HG02840 (cell line): ENCODE data around the gene IL23R.
"Not testable (repeated sequence)": the region's sequence is repeated elsewhere in the genome, so short reads cannot be mapped to it uniquely, and the experiment has no call there.

Source experiments
- ATAC-seq: cut with Tn5 transposase; IDR thresholded peaks from one replicate; pipeline ENCODE4 v1.9.1; 2021; ENCODE audit warnings: mild to moderate bottlenecking, moderate library complexity, moderate number of reproducible peaks; ENCODE audit not compliant: unreplicated experiment, low FRiP score

Gene IL23R, protein sequence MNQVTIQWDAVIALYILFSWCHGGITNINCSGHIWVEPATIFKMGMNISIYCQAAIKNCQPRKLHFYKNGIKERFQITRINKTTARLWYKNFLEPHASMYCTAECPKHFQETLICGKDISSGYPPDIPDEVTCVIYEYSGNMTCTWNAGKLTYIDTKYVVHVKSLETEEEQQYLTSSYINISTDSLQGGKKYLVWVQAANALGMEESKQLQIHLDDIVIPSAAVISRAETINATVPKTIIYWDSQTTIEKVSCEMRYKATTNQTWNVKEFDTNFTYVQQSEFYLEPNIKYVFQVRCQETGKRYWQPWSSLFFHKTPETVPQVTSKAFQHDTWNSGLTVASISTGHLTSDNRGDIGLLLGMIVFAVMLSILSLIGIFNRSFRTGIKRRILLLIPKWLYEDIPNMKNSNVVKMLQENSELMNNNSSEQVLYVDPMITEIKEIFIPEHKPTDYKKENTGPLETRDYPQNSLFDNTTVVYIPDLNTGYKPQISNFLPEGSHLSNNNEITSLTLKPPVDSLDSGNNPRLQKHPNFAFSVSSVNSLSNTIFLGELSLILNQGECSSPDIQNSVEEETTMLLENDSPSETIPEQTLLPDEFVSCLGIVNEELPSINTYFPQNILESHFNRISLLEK

DNA sequence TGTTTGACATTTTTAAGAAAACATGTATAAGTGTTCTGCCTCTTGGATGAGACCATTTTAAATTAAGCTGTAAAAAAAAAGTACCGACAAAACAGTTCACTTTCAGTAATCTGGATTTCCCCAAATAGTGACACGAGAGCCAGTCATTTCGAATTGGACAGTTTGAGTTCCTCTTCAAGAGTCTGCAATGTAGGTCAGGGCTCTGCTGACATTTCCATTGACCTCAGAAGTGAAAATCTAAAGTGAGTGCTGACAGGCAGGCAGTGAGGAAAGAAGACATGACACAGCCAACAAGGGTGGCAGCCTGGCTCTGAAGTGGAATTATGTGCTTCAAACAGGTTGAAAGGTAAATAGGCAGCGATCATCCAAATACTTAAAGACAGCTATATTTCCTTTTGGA lies at the start of gene IL23R:
Gene IL23R (plus strand): TSS at position 259 of the 400 bp plus-strand sequence. CDS start 1,667 bp downstream, outside the sequence.
- peak; percentile 67 for ATAC-seq

DNA sequence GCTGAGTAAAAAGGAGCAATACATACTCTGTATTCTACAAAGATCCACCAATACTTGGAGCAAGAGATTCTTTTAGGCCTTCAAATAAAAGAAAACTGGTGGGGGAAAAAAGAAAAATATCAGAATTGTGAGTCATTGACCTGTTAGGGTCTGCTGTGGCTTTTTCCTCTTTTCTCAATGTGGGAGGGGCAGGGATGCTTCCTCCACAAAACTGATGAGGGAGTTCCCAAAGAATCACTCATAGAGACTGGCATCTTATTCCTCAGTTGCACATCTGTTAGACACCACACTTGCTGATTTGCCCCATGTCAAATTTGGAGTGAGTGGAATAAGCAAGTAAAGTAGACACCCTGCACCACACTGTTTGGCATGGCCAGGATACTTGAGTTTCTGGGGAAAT lies 48.1 kb upstream of the IL23R start:
- ATAC-seq, result no peak

DNA sequence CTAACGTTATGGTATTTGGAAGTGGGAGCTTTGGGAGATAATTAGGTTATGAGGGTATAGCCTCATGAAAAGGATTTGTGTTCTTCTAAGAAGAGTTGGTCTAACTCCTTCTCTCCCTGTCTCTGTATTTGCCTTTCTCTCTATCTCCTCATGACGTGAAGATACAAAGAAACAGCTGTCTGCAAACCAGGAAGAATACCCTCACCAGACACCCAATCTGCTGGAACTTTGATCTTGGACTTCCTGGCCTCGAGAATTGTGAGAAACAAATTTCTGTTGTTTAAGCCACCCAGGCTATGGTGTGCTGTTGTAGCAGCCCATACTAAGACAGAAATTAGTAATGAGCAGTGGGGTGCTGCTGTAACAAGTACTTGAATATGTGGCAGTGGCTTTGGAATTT lies 47.6 kb upstream of the IL23R start:
- ATAC-seq, result no peak

DNA sequence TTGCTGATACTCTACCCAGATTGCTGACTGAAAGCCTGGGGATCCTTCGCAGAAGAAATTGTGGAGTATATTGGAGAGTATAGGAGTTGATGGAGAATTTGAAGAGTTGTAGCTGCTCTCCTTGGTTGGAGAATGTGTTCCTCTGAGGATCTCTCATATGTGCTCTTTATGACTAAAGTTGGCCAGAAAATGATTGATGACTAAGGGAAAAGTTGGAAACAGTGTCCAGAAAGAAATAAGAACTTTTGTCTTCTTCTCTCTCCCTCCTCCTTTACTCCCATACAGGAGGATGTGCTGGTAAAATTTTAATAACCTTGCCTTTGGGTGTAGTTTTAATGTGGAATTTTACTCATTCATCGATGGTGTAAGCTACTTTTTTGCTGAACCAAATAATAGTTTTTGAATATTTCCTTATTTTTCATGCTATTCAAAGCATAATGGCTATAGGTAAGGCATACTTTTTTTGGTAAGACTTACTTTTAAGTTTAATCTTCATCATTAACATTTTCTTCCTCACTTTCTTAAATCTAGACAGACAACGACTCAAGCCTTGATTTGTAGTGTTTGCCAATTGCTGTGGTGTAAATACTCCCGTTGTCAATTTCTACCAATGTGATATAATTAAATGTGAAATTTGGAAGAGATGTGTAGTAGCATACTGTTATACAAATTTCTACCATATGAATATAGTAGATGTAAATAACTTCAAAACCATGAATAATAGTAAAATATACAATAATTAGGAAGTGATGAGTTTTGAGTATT lies 45.2 kb upstream of the IL23R start:
- ATAC-seq, result no peak

DNA sequence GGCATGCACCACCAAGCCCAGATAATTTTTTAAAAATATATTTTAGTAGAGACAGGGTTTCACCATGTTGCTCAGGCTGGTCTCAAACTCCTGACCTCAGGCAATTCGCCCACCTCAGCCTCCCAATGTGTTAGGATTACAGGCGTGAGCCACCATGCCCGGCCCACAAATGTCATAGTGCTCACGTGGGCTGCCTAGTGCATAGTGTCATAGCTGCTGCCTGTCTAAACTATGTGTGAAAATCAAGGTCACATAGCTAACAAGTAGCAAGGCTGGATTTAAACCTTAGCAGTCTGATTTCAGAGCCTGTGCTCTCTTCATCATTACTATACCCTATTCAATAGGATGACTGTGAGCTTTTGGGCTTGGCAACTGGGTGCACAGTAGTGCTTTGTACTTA lies 41.8 kb upstream of the IL23R start:
- no peak for ATAC-seq

DNA sequence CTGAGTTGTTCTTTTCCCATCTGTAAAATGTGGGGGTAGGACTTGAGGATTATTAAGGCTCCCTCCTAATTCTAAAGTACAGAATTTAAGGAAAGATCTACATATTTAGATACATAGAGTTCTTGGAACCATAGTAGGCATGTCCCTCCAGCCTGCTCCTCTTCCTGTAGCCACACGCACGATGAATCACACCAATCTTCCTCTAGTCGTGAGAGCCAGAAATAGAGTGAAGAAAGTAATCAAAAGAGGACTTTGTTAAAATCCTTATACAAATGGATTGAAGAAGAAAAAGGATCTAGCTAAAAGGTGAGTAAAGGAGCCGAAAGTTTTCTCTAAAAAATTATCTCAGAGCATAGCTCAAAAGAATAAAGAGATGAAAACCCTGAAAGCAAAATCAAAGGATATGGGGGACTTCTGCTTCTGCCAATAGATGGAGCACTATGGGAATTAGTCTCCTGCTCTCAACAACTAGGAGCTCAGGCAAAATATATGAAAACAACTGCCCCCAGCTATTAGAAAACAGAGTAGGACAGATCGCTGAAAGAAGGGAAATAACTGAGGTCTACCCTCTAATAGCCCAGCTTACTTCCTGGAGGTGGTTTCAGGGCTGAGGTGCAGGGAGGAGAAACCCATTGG lies 40.0 kb upstream of the IL23R start:
- ATAC-seq, result no peak

DNA sequence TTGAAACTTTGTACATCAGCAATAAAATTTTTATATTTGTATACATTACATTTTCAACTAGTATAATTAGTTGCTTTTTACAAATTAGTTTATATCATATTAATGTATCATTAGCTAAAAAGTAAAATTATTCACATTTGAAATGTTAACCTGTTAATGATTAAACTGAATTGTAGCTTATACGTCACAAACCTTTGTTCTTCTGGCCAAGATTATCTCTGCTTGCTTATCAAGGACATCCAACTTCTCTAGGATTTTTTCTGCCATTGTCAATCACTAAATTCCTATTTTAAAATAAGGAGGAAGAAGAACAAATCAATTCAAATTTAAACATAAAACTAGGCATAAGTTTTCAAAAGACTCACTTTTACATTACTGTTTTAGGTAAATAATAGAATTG lies 39.3 kb upstream of the IL23R start:
- no peak for ATAC-seq

DNA sequence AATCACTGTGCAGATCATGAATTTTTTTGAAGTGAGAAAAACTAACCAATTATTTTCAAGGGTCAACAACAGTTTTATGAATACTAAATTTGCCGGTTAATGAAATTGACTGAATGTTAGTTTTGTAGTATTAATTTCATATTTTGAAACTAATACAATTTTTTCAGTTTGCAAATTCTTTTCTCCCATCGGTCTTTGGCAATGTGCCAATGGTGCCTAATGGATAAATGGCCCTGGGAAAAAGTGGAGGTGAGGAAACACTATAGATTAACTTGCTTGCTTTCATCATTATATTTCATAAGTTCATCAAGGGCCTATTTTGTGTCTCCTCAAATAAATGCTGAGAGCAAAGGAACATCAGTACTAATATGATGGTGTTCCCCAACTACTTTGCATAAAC lies 35.6 kb upstream of the IL23R start:
- no peak for ATAC-seq

DNA sequence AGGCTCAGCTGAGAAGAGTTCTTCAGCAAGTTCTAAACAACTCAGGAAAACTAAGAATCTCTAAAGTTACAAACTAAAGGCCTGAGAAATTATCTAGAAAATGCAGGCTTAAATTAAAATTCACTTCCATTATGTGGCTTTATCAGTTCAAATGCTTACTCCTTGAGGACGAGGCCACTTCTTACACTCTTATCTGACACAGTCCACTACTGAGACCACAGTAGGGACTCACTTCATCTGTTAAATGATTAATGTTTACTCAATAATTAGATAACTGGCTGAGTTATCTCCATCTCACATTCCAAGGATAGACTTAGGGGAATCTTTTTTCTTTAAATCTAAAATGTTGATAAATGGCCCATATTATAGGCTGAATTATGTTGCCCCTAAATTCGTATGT lies 33.1 kb upstream of the IL23R start:
- no peak for ATAC-seq

DNA sequence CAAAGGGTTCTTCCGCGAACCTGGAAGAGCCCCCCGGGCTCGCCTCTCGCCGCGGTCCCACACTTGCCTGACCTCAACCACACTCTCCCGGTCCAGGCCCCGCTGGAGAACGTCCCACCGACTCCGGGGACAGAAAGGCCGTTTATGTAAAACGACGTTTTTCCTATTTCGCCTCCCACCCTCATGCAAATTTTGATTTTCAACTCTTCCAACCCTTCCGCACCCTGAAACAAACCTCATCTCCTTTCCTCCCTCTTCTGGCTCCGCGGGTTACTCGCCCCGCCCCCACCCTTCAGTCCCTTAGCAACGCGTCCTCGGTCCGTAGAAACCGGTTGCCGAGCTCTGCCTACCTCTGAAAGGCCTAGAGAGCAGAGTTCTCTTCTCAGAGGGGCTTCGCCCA lies 31.6 kb upstream of the IL23R start, which contains the start of gene C1orf141:
Gene C1orf141 (minus strand): TSS at position 276 of the 400 bp plus-strand sequence. CDS start 7,730 bp downstream, outside the sequence.
- no peak for ATAC-seq

DNA sequence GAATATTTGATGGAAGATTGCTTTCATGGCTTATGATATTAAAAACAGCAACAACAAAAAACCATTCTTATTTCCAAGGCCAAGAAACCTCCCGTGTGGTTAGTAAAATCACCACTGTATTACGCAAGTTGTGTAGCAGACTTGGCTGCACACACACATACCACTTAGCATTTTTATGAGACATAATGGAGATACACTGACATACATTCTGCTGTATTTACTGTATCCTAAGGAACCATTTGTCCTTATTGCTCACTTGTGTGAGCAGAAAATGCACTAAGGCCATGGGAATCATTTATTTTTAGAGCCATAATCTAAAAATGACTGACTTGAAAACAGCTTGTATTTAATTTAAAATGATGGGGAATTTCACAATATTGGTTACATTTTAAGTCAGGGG lies 30.9 kb upstream of the IL23R start:
- no peak for ATAC-seq

DNA sequence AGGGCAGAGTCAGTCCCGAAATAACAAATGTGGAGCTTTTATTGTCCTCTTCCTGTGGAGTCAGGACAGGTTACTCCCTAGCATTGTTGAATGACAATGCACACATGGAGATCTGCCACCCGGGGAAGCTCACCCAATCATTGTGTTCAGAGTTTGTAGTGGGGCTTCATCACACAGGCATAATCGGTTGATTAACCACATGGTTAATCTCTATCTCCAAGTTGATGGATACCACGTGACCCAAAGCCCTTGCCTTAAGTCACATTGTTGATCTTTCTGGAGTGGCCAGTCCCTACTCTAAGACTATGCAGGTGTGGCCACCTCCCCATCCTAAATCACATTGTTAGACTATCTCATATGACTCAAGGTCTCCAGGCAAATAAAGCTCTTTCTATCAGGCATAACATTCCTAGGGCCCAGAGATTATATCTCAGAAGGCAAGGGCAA lies 28.9 kb upstream of the IL23R start:
- ATAC-seq, result no peak

DNA sequence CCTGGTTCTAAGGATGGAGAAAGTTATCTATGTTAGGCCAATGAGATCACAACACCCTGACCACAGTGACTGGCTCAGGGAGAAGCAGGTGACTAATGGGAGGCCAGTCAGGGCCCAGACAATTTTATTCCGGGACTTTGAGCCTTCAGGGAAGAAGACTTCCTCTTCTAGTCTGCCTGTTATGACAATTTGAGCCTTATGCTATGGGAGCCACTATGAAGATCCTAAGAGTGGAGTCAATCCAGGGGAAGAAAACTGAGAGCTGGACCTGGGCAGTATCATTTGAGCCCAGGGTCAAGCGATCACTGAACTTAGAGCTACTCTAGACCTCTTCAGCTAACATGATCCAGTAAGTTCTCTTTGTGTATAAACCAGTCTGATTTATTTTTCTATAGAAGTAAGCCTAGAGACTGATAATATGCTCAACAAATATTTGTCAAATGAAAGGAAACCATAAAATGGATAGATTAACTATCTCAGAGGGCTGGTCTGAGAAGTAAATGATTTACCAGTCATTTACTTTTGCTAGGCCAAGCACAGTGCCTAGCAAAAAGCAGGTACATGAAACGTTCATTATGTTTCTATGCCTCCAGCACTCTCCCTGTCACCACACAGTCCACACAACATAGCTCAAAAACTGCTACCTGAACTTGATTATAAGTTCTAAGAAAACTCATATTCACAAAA lies 27.3 kb upstream of the IL23R start:
- no peak for ATAC-seq

DNA sequence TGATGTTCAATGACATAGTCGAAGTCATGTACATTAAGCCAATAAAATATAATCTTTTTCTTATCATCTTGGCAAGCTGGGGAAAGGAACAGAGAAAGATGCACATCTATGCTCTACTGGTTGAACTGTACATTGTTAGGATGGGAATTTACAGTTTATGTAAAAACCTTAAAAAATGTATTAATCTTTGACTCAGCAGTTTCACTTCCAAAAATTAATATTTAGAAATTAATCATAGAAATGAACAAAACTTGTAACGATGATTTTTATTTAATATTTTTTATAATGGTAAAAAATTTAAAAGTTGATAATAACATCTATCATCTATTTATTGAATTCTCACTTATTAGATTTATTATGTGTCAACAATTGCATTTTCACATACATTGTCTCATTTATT lies 25.8 kb upstream of the IL23R start:
- ATAC-seq, result no peak

DNA sequence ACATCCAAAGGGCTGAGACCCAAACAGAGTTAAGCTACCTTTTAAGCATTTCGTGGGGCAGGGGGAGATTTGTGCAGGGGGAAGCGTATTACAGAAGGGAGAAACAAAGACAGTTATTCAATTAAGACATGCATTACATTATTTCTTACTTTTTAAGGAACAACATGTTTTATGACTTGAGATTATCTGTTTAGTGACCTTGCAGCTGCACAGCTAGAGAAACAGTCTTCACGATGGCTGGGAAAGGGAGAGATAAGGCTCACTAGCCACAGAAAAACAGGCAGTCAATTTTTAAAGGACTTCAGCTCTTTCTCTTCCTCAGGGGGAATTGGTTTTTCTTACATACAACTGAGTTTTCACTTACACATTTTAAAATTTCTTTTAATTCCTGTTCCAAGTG lies 24.4 kb upstream of the IL23R start:
- ATAC-seq, result not testable (repeated sequence)

DNA sequence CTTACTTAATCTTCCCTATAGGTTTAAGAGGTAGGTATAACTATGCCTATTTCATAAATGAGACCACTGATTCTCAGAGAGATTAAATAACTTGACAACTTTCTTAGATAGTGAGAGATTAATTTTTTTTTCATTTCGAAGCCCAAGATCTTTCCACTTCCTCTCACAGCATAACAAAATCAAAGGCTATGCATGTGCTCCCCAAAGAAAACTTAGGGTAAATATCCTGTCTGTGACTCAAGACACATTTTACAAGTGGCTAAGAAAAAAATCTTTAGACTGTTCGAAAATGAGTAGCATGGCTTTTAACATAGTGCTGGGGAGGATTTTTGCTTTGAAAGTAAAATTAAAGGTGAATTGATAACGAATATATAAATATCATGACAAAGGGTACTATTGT lies 23.3 kb upstream of the IL23R start:
- ATAC-seq, result no peak

DNA sequence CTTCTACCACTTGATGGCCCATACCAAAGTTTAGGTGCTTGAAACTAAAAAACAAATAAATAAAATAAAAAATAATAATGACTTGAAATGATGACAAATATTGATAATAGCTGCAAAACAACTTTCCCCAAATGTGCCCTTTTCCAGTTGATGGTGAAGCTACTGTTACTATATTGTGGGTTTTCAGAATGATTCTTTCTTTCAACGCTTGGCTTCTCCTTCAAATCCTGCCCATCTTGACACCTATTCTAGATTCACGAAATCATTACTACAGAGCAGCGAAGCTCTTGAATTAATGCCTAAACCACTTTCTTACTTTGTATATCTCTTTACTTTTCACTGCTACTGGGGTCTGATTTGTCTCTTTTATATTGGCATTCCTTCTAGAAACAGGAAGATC lies 22.3 kb upstream of the IL23R start:
- ATAC-seq, result no peak

DNA sequence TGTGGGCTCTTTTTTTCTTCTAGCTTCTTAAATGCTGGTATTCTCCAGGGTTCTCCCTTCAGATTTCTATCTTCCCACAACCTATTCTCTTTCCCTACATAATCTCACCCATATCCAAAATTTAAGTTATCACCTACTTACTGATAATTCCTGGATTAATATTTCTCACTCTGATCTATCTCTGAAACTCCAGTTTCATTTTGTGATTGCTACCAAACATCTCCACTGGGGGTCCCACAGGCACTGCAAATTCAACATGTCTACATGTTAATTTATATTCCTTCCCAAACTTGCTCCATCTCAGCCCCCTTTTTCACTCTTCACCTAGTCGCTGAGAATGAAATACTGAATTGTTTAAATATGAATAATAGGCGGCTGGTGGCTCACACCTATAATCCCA lies 21.6 kb upstream of the IL23R start:
- ATAC-seq, result no peak

DNA sequence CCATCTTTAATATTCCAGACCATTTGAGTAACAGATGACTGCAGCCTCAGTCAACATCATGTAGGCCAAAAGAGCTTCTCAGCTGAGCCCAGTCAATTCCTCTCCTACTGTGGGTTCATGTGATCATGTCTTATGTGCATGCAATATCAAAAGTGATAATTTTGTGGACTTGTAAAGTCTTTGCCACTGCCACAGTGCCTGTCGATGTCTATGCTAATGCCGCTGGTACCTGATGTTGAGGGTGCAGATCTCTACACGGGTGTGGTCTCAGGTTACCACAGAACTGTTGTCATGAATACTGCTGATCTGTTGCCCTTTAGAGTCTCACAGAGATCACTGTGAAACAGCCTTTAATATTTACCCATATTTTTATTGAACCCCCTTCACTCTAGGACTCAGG lies 20.2 kb upstream of the IL23R start:
- no peak for ATAC-seq

DNA sequence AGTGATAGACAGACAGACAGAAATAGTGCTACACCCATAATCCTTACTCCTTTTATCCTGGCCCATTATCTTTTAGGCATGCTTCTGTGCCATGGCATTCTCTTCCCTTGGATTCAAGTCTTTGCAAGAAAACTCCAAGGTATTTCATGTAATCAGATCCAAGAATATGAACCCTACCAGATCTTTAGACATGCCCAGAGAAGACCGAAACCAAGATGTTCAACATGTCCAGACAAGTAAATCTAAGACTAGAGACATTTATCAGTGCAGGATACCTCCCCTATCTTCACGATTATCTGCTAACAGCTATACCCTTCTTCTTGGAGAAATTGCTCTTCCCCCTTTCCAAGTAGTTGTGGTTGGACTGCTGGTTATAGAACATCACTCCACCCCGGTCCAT lies 19.7 kb upstream of the IL23R start:
- ATAC-seq, result no peak
